GM12801 (cell line): ENCODE data around the gene RALGAPB.

Source experiments
- CTCF ChIP-seq: IDR thresholded peaks from one replicate; pipeline ENCODE4 v1.5.1; 2011; ENCODE audit warnings: control low read depth; ENCODE audit not compliant: insufficient read length; ENCODE audit errors: extremely low read depth

The RALGAPB gene

GRCh38 chr20:38623061-38623460 is 150.4 kb downstream of the RALGAPB start:
- TF ChIP-seq CTCF = no peak

DNA sequence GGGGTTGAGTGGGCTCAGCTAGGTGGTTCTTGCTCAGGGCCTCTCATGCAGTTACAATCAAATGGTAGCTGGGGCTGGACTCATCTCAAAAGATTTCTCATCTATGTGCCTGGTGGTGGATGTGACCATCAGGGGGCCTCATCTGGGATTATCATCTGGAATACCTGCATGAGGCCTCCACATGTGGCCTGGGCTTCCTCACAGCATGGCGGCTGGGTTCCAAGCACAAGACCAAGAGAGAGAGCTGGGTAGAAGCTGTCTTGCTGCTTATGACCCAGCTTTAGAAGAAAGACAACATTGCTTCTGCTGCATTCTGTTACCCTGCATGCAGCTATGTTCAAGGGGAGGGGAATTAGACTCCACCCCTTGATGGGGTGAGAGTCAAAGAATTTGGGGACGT is 151.4 kb downstream of the RALGAPB start:
- no peak for TF ChIP-seq CTCF

- TF ChIP-seq CTCF = no peak
These were observed 153.3 kb downstream of the RALGAPB start for GRCh38 chr20:38625896-38626295.

DNA sequence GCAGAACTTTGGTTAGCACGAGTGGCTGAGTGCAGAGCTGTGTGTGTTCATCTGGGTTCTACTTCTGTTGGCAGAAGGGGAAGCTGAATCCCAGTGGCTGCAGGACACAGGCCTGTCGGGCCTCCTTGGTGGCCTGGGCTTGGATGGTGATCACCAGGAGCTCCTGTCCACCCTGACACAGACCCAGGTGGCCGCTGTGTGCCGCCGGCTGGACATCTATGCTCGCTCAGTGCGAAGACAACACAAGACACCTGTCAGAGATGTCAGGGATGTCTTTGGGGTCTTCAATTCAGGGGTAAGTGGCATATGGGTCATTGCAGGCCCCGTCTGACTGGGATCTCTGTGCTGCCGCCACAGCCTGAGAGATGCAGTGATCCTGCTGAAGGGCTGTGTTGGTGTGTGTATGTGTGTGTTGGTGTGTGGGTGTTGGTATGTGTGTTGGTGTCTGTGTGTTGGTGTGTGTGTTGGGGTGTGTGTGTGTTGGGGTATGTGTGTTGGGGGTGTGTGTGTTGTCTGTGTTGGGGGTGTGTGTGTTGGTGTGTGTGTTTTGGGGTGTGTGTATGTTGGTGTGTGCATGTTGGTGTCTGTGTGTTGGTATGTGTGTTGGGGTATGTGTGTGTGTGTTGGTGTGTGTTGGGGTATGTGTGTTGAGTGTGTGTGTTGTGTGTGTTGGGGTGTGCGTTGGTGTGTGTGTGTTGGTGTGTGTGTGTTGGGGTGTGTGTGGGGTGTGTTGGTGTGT is 154.4 kb downstream of the RALGAPB start:
- no peak for TF ChIP-seq CTCF
